ENCODE data around the gene PLA2G3.
"Not testable (repeated sequence)": the region's sequence is repeated elsewhere in the genome, so short reads cannot be mapped to it uniquely, and the experiment has no call there.

Gene PLA2G3

DNA sequence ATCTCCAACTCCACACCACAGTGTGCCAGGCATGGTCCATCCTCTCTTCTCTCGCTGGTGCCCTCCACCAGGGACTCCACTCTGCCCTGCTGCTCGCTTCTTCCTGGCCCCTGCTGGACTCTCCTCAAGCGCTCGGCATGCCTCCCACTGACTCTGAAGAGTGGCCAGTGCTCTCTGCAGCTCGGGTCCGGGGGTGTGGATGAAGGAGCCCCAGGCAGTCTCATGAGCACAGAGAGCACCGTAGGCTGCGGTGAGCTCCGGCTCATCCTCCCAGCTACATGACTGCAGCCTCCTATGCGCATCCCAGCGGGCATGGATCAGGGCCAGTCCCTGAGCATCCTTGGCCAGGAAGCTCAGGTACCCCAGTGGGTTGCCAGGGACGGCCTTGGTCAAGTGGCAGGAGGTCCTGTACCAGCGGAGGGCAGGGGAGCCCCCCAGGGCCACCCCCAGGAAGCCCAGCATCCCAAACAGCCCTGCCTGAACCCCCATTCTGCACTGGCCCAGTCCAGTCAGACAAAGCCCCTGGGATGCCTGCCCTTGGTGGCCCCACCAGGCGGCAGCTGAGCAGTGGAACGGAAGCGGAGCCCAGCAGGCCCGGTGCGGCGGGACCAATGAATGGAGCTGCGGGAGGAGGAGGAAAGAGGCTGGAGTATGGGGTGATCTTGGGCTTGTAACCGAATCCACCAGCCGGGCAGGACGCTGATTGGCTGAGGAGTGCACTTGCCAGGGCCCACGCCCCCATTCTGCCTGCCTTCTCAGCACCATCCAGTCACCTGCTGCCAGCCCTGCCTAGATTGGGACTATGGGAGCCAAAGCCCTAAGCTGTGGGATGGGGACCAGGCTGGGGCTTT is at the start of gene PLA2G3:
Gene PLA2G3 (minus strand): TSS at position 643 of the 851 bp plus-strand sequence. CDS start 154 bp downstream, at position 489.
- in situ Hi-C loops (cut with MboI; ENCODE audit: low sequenced_read_pairs) = no loop called here

DNA sequence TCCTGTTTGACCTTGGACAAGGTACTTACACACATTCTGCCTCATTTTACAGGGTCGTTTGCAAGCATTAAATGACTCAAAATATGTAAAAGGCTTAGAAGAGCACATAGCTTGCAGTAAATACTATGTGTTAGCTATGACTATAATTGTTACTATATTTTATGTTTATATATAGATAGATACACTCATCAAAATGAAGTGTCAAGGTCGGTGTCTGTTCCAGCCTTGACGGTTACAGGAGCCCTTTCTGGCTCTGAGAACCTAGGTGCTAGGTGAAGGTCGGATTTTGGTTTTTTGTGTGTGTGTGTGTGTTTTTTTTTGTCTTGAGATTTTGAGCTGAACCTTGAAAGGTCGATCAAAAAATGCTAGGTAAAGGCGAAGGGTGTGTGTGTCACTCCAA is 47.3 kb upstream of the PLA2G3 start:
- in situ Hi-C loops (cut with MboI; ENCODE audit: low sequenced_read_pairs) = no loop called here

DNA sequence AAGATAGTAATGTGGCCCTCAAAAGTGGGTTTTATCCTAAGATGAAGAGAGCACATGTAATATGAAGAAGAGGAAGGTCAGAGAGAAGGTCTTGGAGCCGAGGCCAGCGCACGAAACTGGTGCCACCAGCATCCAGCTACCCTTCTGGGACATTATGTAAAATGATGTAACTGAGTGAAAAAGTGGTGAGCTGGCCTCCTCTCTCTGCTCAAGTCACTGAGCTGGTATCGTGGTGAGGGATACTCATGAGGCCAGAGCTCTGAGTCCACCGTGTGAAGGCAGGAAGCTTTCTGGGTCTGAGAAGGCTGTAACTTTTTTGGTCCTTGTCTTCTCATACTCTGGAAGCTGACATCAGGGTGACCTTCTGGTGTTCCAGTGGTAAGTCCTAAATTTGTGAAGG is 44.7 kb upstream of the PLA2G3 start:
- in situ Hi-C loops (cut with MboI; ENCODE audit: low sequenced_read_pairs) = no loop called here

DNA sequence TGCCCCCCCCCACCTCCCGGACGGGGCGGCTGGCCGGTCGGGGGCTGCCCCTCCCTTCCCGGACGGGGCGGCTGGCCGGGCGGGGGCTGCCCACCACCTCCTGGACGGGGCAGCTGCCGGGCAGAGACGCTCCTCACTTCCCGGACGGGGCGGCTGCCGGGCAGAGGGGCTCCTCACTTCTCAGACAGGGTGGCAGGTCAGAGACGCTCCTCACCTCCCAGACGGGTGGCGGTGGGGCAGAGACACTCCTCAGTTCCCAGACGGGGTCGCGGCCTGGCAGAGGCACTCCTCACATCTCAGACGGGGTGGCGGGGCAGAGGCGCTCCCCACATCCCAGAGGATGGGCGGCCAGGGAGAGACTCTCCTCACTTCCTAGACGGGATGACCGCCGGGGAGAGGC is 43.7 kb upstream of the PLA2G3 start:
- in situ Hi-C loops (cut with MboI; ENCODE audit: low sequenced_read_pairs) = no loop called here

DNA sequence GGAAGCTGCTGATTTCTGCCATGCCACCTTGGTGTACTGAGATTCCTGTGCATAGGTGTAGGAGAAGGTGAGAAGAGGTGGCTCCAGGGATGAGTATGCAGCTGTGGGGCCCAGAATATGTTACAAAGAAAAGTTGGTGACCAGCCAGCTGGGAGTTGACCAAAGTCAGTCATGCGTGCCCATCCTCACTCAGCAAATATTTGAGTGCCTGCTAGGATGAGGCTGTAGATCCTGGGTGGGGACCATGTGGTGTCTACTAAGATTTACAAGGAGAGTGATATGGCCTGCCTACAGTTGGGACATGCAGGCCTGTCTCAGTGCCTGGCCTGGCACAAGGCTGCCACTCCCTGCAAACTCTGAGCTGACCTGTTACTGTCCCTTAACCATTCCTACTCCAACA is 39.0 kb upstream of the PLA2G3 start:
- in situ Hi-C loops (cut with MboI; ENCODE audit: low sequenced_read_pairs) = no loop called here

- in situ Hi-C loops (cut with MboI; ENCODE audit: low sequenced_read_pairs) = no loop called here
Measured at GRCh38 chr22:31178859-31179258, 38.6 kb upstream of the PLA2G3 start.

DNA sequence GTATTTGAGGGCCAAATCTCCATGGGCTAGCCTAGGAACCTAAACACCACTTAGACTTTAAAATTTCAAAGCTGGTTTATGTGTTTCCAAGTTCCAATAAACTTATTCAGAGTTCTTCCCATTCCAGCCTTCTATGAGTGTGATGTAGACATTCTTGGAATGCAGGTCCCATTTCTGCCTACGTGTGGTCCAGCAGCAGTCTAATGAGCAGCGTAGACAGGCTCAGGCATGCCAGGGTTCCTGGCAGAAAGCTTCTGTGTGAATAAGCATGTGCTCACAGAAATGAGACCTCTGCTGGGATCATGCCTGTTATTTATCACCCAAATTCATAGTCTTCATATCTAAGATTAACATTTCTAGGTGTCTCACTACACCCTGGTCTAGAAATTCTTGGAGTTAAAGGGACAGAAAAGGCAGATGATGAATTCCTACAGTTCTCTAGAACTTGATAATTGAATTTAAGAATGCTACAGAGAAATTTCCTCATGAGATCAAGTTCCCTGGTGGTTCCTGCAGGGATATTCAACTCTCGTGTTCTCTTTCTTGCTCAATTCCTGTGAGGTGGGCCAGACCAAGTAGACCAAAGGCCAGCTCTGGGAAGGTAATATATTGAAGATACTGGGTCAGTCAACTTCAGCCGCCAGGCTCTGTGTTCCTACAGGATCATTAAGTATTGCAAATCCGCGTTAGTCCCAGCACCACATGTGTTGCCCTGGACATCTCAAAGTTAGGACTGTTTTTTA is 37.3 kb upstream of the PLA2G3 start:
- in situ Hi-C loops (cut with MboI; ENCODE audit: low sequenced_read_pairs) = no loop called here

GRCh38 chr22:31176923-31177322 is 36.6 kb upstream of the PLA2G3 start:
- in situ Hi-C loops (cut with MboI; ENCODE audit: low sequenced_read_pairs) = no loop called here

GRCh38 chr22:31173386-31174145 is 33.3 kb upstream of the PLA2G3 start:
- in situ Hi-C loops (cut with MboI; ENCODE audit: low sequenced_read_pairs) = no loop called here

GRCh38 chr22:31171734-31172133 is 31.4 kb upstream of the PLA2G3 start:
- in situ Hi-C loops (cut with MboI; ENCODE audit: low sequenced_read_pairs) = not testable (repeated sequence)

DNA sequence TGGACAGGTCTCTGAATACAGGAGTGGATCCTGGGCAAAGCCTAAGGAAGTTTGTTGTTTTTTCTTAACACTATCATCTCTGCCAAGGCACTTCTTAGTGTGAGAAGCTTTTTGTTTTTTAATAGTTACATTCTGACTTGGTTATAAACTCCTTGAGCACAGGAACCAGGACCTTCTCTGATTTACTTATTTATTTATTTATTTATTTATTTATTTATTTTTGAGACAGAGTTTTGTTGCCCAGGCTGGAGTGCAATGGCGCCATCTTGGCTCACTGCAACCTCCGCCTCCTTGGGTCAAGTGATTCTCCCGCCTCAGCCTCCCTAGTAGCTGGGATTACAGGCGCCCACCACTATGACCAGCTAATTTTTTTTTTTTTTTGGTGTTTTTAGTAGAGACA is 30.7 kb upstream of the PLA2G3 start:
- in situ Hi-C loops (cut with MboI; ENCODE audit: low sequenced_read_pairs) = no loop called here

- in situ Hi-C loops (cut with MboI; ENCODE audit: low sequenced_read_pairs) = no loop called here
Measured at GRCh38 chr22:31162015-31162765, 21.9 kb upstream of the PLA2G3 start.

DNA sequence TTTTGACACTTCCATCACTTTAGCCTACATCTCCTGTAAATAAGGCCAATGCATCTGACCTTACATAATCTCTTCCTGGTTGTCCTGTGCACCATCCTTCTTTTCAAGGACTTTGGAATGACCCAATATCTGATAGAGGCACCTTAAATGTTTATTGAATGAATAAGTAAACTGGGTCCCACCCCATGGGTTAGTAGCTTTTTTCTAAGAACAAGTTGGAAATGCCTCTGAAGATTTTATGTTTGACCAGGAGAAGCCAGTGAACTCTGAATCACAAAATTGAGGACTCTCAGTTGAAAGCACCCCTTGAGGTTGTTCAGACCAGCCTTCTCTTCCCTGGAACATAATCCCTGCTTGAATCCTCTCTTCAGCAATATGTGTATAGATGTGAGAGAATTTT is 21.1 kb upstream of the PLA2G3 start:
- in situ Hi-C loops (cut with MboI; ENCODE audit: low sequenced_read_pairs) = no loop called here

DNA sequence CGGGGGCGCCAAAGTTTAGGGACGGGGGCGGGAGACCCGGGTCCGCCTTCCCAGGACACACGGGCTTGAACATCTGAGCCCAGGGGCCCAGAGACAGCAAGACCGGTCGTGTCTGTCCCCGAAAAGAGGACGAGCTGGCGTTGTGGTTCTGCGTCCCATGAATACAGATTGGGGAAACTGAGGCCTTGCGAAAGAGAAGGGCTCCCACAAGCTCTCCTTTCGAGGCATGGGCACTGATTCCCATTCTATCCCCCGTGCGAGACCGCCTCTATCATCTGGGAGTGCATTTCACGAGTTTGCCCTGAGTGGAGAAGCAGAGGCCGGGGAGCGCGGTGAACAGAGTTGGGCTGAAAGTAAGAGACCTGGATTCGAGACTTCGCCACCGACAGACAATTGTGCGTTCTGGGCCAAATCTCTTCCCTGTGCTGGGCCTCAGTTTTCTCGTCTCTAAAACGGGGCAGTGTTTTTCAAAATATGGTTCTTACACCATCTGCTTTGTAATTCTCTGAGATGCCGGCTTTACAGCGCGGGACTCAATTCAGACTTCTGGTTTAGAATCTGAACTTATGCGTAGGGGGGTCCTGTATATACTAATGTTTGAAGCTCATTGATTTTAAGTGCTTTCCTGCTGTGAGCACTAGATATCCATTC is 20.1 kb upstream of the PLA2G3 start:
- in situ Hi-C loops (cut with MboI; ENCODE audit: low sequenced_read_pairs) = no loop called here

- in situ Hi-C loops (cut with MboI; ENCODE audit: low sequenced_read_pairs) = no loop called here
Measured at GRCh38 chr22:31155422-31155821, 15.1 kb upstream of the PLA2G3 start.

DNA sequence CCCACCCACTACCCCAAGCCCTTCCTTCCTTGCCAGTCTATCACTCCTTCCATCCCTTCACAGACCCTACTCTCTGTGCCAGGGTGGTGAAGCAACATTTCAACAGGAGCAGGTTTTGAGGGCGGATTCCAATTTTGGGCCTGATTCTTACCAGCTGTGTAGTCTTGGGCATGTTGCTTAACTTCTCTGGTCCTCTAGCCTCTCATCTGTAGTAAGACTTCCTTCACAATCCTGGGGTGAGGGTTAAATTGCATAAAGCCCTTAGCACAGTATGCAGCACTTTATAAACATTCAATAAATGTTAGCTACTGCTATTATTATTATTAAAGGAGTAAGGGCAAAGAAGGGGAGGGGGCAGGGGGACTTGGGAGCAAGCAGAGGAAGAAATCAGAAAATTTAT is 14.7 kb upstream of the PLA2G3 start:
- in situ Hi-C loops (cut with MboI; ENCODE audit: low sequenced_read_pairs) = no loop called here

GRCh38 chr22:31153357-31153756 is 13.0 kb upstream of the PLA2G3 start:
- in situ Hi-C loops (cut with MboI; ENCODE audit: low sequenced_read_pairs) = no loop called here

GRCh38 chr22:31151872-31152271 is 11.6 kb upstream of the PLA2G3 start:
- in situ Hi-C loops (cut with MboI; ENCODE audit: low sequenced_read_pairs) = no loop called here

GRCh38 chr22:31150615-31151014 is 10.3 kb upstream of the PLA2G3 start:
- in situ Hi-C loops (cut with MboI; ENCODE audit: low sequenced_read_pairs) = no loop called here

DNA sequence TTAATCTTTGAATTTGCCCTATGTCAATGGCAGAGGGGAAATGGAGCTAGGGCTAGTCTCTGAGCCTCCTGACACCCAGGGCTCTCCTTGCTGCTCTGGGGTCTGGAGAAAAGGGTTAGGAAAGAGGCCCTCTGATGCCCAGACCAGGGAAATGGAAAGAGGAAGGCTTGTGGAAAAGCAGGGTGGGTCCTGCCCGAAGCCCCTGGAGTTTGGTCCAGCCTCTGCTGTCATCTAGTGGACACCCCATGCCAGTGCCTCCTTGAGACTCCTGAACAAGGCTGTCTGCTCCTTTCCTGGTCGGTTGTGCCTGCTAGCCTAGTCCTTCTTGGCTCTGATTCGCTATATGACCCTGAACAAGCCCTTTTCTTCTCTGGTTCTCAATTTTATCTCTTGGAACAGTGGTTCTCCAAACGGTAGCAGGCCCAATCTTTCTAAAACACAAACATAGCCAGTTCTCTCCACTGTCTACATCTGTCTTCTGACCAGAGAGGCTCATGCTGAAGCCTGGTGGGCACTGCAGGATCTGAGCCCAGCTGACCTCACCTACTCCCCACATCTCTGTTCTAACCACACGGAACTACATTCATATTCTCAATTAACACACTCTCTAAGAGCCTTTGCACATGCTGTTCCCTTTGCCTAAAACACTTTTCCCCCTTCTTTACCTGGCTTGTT is 8.8 kb upstream of the PLA2G3 start:
- in situ Hi-C loops (cut with MboI; ENCODE audit: low sequenced_read_pairs) = no loop called here
